ENCODE data around the gene ERVK3-1. TPM values are rescaled to one million over a fixed set of nuclear protein-coding genes. Genes with fewer than 3 reads are reported as not detected.
"Not testable (repeated sequence)": the region's sequence is repeated elsewhere in the genome, so short reads cannot be mapped to it uniquely, and the experiment has no call there.

The ERVK3-1 gene
- total RNA-seq (2014; rRNA removed; shearing (Covaris generic)): 68.7 and 76.6 TPM in 2 replicates

DNA sequence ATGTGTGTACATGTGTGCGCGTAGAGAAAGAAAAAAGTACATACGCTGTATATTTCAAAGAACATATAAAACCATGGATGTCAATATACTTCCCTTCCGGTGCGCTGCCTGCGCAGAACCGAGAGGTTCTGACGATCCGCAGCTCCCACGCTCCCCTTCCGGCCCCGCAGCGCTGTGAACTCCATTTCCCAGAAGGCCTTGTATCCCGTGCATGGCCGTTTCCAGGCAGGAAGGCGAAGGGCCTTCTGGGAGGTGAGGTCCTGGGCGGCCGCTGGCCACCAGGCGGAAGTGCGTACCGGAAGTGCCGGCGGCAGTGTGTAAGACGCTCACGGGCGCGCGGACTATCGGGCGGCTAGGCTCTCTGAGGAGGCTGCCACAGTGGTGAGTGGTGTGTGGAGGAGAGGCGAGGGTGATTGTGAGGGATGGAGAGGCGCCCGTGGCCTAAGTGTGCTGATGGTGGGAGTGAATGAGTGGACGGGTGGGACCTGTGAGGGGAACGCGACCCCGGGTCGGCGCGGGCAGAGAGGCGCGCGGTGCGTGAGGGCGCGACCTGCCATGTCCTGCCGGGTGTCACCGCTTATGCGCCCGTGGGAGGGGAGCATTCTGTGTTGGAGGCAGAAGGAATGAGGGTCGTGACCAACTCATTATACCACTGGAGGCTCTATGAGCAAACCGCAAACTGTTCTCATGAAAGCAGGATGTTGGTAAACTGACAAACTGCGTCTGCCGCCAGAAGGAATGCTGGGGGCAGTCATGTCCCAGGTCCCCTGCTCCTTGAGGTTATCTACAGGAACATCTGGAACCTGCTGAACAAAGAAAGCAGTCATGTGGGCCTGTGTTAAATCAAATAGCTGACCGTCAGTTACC is at the start of gene ERVK3-1:
Gene ERVK3-1, plus strand, starts transcription at position 313 of the 867 bp plus-strand sequence. CDS start 6,792 bp downstream, outside the sequence.
- DNase-seq (ENCODE audit: low read depth): peak; percentile 99

GRCh38 chr19:58258259-58258658 is 46.9 kb upstream of the ERVK3-1 start:
- DNase-seq (ENCODE audit: low read depth): not testable (repeated sequence)

GRCh38 chr19:58261600-58261967 is 43.6 kb upstream of the ERVK3-1 start:
- DNase-seq (ENCODE audit: low read depth): no peak

- peak; percentile 32 for DNase-seq (ENCODE audit: low read depth)
These were observed 42.9 kb upstream of the ERVK3-1 start for GRCh38 chr19:58261968-58262921.

DNA sequence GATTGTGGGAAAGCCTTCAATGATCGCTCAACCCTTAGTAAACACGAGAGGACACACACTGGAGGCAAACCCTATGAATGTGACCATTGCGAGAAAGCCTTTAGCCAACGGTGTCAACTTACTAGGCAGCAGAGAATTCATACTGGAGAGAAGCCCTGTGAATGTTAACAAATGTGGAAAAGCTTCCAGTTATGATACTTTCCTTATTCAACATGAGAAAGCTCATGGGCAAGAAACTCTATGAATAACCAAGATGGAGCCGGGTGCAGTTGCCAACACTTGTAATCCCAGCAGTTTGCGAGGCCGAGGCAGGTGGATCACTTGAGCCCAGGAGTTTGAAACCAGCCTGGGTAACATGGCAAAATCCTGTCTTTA is 42.3 kb upstream of the ERVK3-1 start:
- no peak for DNase-seq (ENCODE audit: low read depth)

- DNase-seq (ENCODE audit: low read depth): no peak
These were observed 40.1 kb upstream of the ERVK3-1 start for GRCh38 chr19:58265100-58265499.

- DNase-seq (ENCODE audit: low read depth): no peak
These were observed 36.8 kb upstream of the ERVK3-1 start for GRCh38 chr19:58268344-58268743.

GRCh38 chr19:58274771-58275201 is 30.4 kb upstream of the ERVK3-1 start:
- DNase-seq (ENCODE audit: low read depth): peak; percentile 78

DNA sequence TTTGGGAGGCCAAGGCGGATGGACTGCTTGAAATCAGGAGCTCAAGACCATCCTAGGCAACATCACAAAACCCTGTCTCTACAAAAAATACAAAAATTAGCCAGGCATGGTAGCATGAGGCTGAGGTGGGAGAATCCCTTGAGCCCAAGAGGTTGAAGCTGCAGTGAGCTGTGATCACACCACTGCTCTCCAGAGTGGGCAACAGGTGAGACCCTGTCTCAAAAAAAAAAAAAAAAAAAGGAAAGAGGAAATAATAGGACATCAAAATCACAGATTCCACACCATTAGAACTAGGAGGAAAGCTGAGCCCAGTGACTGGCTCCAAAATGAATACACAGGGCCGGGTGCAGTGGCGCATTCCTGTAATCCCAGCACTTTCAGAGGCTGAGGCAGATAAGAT is 29.6 kb upstream of the ERVK3-1 start:
- no peak for DNase-seq (ENCODE audit: low read depth)

- no peak for DNase-seq (ENCODE audit: low read depth)
These were observed 28.0 kb upstream of the ERVK3-1 start for GRCh38 chr19:58277197-58277596.

GRCh38 chr19:58277748-58278540 is 27.2 kb upstream of the ERVK3-1 start:
- no peak for DNase-seq (ENCODE audit: low read depth)

- DNase-seq (ENCODE audit: low read depth): peak; percentile 99
These were observed 26.6 kb upstream of the ERVK3-1 start, which contains the start of gene ZNF8 for GRCh38 chr19:58278541-58279041. ZNF8 (plus strand) TSS chr19:58278955; CDS start chr19:58279082, 127 bp downstream.

DNA sequence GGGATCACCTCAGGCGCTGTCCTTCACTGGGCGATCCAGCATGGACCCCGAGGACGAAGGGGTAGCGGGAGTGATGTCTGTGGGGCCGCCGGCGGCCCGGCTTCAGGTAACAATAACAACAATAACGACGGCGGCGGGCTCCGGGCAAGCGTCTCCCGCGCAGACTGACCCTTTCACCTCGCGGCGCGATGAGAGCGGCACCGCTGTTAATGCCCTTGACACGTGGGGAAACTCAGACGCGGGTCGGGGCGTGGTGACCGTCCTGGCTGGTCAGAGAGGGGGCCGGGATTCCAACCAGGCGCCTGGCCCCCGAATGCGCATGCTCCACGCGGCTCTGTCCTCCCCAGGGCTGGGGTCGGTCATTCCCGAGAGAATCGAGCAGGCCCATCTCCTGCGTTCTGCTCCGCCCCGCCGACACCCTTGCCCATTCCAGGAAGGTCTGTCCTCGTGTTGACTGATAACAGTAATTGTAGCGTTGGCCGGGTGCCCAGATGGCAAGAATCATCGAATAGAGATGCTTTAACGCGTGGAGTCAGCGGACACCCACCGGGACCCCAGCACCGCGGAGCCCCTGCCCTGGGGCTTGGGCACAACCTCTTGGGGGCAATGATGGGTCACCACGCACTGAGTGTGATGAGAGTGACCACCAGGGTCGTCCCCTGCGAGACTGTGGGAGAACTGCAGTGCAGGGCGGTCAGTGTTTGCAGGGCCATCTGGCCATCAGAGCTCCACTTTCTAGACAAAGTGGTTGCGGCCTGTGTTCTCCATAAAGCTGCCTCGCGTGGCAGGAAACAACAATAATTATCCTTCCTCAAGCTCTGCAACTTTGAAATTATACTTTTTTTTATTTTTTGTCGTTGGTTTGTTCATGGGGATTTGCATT is 25.9 kb upstream of the ERVK3-1 start:
- peak; percentile 68 for DNase-seq (ENCODE audit: low read depth)

DNA sequence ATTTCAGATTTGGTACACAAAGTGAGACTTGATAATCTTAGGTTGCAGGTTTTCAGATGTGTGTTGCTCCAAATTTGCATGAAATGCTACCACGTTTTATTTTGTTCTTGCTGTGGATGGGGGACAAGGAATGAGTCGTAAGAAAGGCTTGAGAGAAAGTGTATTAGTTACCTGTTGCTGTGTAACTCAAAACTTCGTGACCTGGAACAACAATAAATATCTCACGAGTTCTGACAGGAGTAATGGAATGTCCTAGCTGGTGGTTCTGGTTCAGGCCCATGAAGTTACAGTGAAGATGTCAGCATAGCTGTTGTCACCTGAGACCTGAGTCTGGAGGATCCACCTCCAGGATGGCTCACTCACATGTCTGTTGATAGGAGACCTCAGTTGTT is 25.3 kb upstream of the ERVK3-1 start:
- DNase-seq (ENCODE audit: low read depth): no peak

GRCh38 chr19:58284199-58284598 is 21.0 kb upstream of the ERVK3-1 start:
- no peak for DNase-seq (ENCODE audit: low read depth)

DNA sequence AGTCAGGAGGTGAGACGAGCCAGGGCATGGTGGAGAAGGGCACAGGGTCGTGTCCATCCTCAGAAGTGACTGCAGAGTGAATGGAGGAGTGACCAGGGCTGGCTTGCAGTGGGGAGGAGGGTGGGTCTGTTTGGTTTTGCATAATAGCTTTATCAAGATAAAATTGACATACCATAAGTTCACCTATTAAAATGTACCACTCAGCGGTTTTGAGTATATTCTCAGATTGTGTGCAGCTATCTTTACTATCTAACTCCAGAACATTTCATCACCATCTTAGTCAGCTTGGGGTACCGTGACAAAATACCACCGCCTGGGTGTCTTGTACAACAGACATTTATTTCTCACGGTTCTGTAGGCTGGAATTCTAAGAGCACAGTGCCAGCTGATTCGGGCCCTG is 13.2 kb upstream of the ERVK3-1 start:
- no peak for DNase-seq (ENCODE audit: low read depth)

DNA sequence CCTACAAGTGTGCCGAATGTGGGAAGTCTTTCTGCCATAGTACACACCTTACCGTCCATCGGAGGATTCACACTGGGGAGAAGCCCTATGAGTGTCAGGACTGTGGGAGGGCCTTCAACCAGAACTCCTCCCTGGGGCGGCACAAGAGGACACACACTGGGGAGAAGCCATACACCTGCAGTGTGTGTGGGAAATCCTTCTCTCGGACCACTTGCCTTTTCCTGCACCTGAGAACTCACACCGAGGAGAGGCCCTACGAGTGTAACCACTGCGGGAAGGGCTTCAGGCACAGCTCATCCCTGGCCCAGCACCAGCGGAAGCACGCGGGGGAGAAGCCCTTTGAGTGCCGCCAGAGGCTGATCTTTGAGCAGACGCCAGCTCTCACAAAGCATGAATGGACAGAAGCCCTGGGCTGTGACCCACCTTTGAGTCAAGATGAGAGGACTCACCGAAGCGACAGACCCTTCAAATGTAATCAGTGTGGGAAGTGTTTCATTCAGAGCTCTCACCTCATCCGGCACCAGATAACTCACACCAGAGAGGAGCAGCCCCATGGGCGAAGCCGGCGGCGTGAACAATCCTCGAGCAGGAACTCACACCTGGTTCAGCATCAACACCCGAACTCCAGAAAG is 10.3 kb upstream of the ERVK3-1 start:
- DNase-seq (ENCODE audit: low read depth): no peak

- no peak for DNase-seq (ENCODE audit: low read depth)
These were observed 9.1 kb upstream of the ERVK3-1 start for GRCh38 chr19:58296104-58296503.

GRCh38 chr19:58300620-58301019 is 4.6 kb upstream of the ERVK3-1 start:
- DNase-seq (ENCODE audit: low read depth): no peak

DNA sequence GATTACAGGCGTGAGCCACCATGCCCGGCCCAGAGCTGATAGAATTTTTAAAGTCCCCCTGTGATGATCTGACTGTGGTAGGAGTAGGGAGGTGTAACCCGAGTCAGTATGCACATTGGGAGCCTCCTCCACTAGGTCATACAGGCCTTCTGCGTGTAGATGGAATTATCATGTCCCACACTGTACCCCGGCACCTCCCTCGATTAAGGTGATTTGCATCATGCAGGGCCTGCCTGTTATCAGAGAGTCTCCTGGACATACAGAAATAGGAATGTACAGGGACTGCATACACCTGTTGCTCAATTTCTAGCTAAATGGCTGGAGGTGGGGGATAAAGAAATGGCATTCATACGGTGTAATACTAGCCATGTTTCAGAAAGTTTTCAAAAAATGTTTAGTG is 922 bp upstream of the ERVK3-1 start:
- no peak for DNase-seq (ENCODE audit: low read depth)

Measured in RPMI7951 (cell line).